Ovary (tissue), 3 donors: ENCODE data around the gene CDK6.

Experiments
- EP300 ChIP-seq: sonication (generic); formaldehyde crosslinking; IDR thresholded peaks from one replicate; pipeline ENCODE4 v1.6.1; 2017; ENCODE audit warnings: antibody characterized with exemption
- POLR2A ChIP-seq: fragments of 450-650 bp; IDR thresholded peaks from one replicate; pipeline ENCODE4 v1.6.1; 2017; ENCODE audit warnings: antibody characterized with exemption, mild to moderate bottlenecking, moderate library complexity
- TF ChIP-seq, protein P1 (sequence below), 3 donors: fragments of 450-650 bp in 2 of 3; fragments of 200-600 bp in 1 of 3; IDR thresholded peaks; one replicate each; pipeline versions ENCODE4 v1.5.1 to v1.8.0; 2016 to 2022; ENCODE audit warnings: antibody characterized with exemption in 3 of 3, mild to moderate bottlenecking in 1 of 3
- donor health status: DM: no; HTN: no; CAD: no.

- TF ChIP-seq, protein P1, sequence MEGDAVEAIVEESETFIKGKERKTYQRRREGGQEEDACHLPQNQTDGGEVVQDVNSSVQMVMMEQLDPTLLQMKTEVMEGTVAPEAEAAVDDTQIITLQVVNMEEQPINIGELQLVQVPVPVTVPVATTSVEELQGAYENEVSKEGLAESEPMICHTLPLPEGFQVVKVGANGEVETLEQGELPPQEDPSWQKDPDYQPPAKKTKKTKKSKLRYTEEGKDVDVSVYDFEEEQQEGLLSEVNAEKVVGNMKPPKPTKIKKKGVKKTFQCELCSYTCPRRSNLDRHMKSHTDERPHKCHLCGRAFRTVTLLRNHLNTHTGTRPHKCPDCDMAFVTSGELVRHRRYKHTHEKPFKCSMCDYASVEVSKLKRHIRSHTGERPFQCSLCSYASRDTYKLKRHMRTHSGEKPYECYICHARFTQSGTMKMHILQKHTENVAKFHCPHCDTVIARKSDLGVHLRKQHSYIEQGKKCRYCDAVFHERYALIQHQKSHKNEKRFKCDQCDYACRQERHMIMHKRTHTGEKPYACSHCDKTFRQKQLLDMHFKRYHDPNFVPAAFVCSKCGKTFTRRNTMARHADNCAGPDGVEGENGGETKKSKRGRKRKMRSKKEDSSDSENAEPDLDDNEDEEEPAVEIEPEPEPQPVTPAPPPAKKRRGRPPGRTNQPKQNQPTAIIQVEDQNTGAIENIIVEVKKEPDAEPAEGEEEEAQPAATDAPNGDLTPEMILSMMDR (IDR thresholded peaks at IDR 0.05) = no peak
- no peak for TF ChIP-seq POLR2A
- no peak for TF ChIP-seq EP300
Observed at GRCh38 chr7:92742186-92742585, 94.2 kb downstream of the CDK6 start.
